Cardiac septum (tissue), 1 donor: Measurements from ENCODE around the gene BCAM. TPM values are rescaled to one million over a fixed set of nuclear protein-coding genes. Genes with fewer than 3 reads are reported as not detected.
"Not testable (repeated sequence)": the region's sequence is repeated elsewhere in the genome, so short reads cannot be mapped to it uniquely, and the experiment has no call there.

Experiments used
- DNase-seq: peaks from one replicate; pipeline ENCODE4 v3.0.0-alpha.2; 2020; ENCODE audit warnings: low spot score
- intact Hi-C: fragments of 100-400 bp; cut with DNase I; formaldehyde crosslinking; loops from one replicate; pipeline ENCODE4 v1.14.0; 2022
- long read RNA-seq: library from polyadenylated mRNA; unstranded; transcript quantifications from one replicate; pipeline ENCODE4 v2.0.0, GENCODE V29; 2021
- total RNA-seq: library from RNA; stranded (reverse); fragmentation: NEBNext Ultra II Directional; extraction: Animal tissue kit (Norgen Biotek cat#: 25700); gene quantifications from one replicate; pipeline ENCODE4 v1.2.1, GENCODE V29; 2021
- donor health status: DM: no; HTN: no; CAD: no.

The BCAM gene, protein sequence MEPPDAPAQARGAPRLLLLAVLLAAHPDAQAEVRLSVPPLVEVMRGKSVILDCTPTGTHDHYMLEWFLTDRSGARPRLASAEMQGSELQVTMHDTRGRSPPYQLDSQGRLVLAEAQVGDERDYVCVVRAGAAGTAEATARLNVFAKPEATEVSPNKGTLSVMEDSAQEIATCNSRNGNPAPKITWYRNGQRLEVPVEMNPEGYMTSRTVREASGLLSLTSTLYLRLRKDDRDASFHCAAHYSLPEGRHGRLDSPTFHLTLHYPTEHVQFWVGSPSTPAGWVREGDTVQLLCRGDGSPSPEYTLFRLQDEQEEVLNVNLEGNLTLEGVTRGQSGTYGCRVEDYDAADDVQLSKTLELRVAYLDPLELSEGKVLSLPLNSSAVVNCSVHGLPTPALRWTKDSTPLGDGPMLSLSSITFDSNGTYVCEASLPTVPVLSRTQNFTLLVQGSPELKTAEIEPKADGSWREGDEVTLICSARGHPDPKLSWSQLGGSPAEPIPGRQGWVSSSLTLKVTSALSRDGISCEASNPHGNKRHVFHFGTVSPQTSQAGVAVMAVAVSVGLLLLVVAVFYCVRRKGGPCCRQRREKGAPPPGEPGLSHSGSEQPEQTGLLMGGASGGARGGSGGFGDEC
- total RNA-seq, result 86.8 TPM
- long read RNA-seq, transcript BCAM-201 (15 exons, 2,453 nt), result major isoform, 12 of 23 reads
- long read RNA-seq, partial matches to known transcripts, result 8 of 23 reads
- long read RNA-seq, other reads (novel, unspliced or antisense), result 3 of 23 reads

DNA sequence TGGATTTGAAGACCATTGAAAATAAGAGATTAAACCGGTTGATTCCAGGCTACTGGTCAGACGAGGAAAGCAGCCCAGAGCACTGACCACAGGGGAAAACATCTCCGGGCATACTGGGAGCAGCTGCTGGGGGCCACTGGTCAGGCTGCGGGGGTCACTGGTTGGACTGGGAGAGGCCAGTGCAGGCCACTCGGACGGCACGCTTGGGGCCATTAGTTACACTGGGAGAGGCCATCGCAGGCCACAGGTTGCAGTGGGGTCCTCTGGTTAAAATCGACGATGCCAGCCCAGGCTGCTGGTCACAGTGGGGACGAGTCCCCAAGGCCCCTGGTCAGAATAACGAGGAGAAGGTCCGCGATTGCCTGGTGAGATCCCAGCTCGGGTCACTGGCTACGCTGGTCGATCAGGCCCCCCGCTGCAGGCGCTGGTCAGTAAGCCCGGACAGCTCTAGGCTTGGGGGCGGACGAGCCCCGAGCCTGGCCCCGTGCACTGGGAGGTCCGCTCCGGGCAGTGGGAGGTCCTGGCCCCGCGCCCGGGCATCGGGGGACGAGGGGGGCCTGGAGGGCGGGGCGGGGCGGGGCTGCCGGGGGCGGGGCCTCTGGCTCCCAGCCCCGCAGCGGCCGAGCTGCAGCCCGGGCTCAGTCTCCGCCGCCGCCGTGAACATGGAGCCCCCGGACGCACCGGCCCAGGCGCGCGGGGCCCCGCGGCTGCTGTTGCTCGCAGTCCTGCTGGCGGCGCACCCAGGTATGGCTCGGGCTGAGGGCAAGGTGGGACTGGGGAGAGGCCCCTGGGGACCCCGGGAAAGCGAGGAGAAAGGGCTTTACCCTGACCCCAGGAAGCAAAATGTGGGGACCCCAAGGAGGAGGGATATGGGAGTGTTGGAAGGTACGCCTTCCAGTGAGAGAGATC is at the start of gene BCAM:
TSS of gene BCAM (plus strand) at position 641 of the 909 bp plus-strand sequence. CDS start at position 663, 22 bp downstream.
- DNase-seq, result peak; percentile 90
- intact Hi-C loops, result loop anchor here (2.0 kb wide), 1 partner anchor 36 kb away; no protein-coding TSS in a partner anchor

DNA sequence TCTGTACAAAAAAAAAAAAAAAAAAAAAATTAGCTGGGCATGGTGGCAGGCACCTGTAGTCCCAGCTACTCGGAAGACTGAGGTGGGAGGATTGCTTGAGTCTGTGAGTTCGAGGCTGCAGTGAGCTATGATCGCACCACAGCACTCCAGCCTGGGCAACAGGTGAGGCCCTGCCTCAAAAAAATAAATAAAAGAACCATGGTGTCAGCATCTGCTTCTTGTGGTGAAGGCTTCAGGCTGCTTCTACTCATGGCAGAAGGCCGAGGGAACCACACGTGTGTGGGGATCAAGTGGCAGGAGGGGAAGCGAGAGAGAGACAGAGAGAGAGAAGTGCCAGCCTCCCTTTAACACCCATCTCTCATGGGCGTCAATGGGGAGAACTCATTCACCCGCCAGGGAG is 46.9 kb upstream of the BCAM start:
- intact Hi-C loops, result no loop called here

DNA sequence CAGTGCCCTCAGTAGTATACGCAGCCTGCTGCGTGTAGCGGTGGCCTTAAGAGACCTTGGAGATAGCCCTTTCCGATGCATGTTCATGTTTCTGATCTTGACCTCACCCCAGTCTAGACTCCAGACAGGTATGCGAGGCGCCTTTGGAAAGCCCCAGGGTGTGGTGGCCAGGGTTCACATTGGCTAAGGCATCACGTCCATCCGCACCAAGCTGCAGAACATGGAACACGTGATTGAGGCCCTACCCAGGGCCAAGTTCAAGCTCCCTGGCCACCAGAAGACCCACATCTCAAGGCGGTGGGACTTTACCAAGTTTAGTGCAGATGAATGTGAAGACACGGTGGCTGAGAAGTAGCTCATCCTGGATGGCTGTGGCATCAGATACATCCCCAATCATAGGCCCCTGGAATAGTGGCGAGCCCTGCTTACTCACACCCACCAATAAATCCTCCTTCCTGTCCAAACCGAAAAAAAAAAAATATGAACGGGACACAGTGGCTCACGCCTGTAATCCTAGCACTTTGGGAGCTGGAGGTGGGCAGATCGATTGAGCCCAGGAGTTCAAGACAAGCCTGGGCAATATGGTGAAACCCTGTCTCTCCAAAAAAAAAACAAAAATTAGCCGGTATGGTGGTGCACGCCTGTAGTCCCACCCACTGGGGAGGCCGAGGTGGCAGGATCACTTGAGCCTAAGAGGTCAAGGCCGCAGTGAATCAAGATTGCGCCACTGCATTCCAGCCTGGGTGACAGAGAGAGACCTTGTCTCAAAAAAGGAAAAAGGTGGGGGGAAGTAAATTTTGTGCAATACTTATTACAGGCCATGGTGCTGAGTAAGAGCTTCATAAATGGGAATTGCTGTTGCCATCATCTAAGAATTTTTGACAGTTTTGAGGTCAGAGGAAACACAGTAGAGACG is 43.6 kb upstream of the BCAM start:
- intact Hi-C loops, result no loop called here
- peak; percentile 91 for DNase-seq

More for the DNA sequence above, 46.9 kb upstream of the BCAM start:
- no peak for DNase-seq

DNA sequence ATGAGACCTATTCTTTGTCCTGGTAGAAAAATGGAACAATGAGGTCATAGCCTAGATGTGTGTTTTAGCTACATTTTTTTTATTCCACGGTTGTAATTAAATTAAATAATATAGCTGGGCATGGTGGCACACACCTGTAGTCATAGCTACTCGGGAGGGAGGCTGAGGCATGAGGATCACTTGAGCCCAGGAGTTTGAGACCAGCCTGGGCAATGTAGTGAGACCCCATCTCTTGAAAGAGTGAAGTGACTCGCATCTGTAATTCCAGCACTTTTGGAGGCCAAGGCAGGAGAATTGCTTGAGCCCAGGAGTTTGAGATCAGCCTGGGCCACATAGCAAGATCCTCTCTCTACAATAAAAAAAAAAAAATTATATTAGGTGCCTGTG is 43.0 kb upstream of the BCAM start:
- no peak for DNase-seq
- intact Hi-C loops, result no loop called here

DNA sequence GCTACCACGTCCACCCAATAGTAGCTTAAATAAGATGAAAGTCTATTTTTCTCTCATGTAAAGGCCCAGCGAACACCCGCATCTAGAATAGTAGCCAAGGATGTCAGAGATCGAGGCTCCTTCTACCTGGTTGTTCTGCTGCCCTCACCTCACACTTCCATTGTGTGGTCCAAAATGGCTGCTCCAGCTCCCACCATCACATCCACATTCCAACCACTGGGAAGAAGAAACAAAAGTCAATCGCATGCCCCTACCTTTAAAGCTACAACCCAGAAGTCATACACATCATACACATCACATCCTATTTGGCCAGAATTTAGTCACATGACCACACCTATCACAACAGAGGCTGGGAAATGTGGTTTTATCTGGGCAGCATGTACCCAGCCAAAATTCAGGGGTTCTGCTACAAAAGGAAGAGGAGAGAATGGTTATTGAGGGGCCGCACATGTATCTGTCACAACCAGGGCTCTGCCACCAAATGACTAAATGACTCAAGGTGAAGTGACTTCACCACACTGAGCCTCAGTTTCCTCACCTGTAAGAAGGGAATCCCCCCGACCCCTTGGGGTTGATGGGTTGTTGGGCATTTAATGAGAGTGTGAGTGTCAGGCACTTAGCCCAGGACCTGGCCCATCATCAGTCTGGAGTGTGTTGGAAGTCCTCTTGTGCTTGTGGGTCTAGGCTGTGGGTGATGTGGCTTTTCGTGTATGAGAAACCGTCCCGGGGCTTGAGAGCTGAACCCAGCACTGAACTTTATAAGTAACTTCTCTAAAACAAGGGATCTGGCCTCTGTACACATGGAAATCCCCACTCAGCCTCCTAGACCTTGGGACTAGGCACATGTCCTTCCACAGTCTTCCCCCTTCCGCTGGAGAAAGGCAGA is 41.4 kb upstream of the BCAM start:
- no peak for DNase-seq
- intact Hi-C loops, result no loop called here

- peak; percentile 97 for DNase-seq
- intact Hi-C loops, result loop anchor here (1.0 to 2.0 kb wide), 2 partner anchors 46 to 82 kb away; no protein-coding TSS in a partner anchor
These were observed 38.2 kb upstream of the BCAM start for GRCh38 chr19:44770550-44771257.

- intact Hi-C loops, DNase-seq: not testable (repeated sequence)
These were observed 36.8 kb upstream of the BCAM start for GRCh38 chr19:44772144-44772543.

DNA sequence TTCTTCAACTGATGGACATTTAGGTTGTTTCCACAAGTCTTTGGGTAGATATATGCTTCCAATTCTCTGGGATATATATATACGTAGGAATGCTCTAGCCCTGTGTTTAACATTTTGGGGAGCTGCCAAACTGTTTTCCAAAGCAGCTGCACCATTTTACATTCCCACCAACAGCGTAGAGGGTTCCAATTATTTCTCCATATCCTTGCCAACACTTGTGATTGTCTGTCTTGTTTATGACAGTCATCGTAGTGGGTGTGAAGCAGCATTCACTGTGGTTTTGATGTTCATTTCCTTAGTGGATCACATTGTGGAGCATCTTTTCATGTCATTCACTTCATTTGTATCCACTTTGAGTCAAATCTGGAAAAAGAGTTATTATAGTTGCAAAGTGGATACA is 35.9 kb upstream of the BCAM start:
- intact Hi-C loops, result no loop called here
- no peak for DNase-seq

- DNase-seq, result no peak
- intact Hi-C loops, result no loop called here
These were observed 33.1 kb upstream of the BCAM start for GRCh38 chr19:44775676-44776240.

- intact Hi-C loops, result no loop called here
- DNase-seq, result no peak
These were observed 32.4 kb upstream of the BCAM start for GRCh38 chr19:44776402-44777096.

GRCh38 chr19:44777715-44778347 is 31.1 kb upstream of the BCAM start, which contains the start of gene CBLC:
CBLC (plus strand) TSS chr19:44777890; CDS start chr19:44777932, 42 bp downstream.
- intact Hi-C loops, result no loop called here
- DNase-seq, result no peak

- intact Hi-C loops, result no loop called here
- no peak for DNase-seq
These were observed 29.8 kb upstream of the BCAM start for GRCh38 chr19:44779150-44779549.

DNA sequence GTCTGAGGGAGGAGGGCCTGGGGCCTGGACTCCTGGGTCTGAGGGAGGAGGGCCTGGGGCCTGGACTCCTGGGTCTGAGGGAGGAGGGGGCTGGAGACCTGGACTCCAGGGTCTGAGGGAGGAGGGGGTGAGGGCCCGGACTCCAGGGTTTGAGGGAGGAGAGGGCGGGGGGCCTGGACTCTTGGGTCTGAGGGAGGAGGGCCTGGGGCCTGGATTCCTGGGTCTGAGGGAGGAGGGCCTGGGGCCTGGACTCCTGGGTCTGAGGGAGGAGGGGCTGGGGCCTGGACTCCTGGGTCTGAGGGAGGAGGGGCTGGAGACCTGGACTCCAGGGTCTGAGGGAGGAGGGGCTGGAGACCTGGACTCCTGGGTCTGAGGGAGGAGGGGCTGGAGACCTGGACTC is 27.2 kb upstream of the BCAM start:
- DNase-seq, result not testable (repeated sequence)
- intact Hi-C loops, result loop anchor here (10.0 kb wide), 1 partner anchor 173 kb away; the partner anchor contains the start of gene CLPTM1

- no peak for DNase-seq
- intact Hi-C loops, result loop anchor here (10.0 kb wide), 1 partner anchor 172 kb away; the partner anchor contains the start of gene CLPTM1
These were observed 26.2 kb upstream of the BCAM start for GRCh38 chr19:44782729-44783128.

- intact Hi-C loops, result loop anchor here (10.0 kb wide), 1 partner anchor 171 kb away; the partner anchor contains the start of gene CLPTM1
- no peak for DNase-seq
These were observed 25.4 kb upstream of the BCAM start for GRCh38 chr19:44783545-44783944.
